ENCODE measurements around the gene OR5M10.
"Not testable (repeated sequence)": the region's sequence is repeated elsewhere in the genome, so short reads cannot be mapped to it uniquely, and the experiment has no call there.

The OR5M10 gene
- 0 reads per million in 4 experiments for total RNA-seq

DNA sequence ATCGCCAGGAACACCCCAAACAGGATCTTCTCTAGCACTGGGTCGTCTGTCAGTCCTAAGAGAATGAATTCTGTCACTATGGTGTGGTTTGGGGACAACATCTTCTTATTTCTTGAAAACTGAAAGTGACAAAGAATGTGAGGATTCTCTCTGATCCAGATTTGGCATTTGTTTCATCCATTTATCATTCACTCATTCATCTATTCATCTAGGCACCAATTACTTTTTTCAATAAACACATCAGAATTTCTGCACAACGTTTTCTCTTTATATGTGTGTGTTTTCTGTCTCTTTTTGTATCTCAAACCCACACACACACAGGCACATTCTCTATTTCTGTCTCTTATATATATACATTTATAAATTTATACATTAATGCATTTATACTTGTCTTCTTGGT, at the start of gene OR5M10:
Gene OR5M10 (minus strand): TSS at position 101 of the 400 bp plus-strand sequence. CDS start 0 bp downstream, at position 101.
- no peak for DNase-seq

DNA sequence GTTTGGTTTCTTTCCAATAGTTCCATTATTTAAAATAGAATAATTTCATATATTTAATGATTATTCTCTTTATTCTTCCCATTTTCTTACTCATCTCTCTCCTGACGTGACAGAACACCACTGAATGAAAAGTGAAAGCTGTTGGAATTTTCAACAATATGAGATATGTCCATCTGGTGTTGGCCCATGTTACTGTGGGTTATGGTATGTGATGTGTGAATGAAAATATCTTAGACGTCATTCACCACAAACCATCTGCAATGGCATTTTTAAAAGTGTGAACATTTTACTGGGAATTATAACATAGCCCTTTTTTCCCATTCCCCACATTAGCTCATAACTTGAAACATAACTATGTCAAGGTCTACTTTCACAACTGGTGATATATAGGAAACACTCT, 48.4 kb upstream of the OR5M10 start:
- DNase-seq, result no peak

DNA sequence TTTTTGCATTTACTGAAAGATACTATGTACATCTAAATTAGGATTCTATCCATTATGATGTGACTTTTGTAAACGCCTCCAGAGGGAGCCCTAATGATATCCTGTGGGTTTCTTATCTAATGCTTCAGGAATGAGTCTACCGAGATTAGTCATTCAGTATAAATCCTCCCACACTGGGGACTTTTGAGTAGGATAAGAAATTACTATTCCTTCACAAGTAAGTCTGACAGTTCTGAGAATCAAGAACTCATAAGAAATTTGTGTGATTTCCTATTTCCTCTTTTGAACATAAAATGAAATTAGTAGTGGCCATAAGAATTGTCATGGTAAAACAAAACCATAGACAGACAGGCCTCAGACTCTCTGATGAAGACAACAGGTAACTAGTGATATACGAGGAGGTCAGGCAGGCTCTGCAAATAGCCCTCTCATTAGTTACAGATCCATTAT, 47.2 kb upstream of the OR5M10 start:
- DNase-seq, result no peak

DNA sequence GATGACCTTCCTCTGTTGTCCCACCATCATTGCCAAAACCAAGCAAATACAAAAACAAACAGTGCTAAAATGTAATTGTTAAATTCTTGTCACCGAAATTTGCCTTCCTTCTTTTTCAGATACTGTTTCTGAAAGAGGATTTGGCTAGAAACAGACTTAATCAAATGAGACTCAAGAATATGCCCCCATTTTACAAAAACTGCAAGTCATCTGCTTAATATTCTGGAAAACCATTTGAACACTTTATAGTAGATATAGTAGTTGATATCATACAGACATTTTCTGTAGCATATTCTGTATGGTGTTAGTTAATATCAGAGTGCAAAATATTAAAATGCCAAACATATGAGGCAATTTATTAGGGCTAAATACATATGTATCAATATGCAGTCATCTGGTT, 33.7 kb upstream of the OR5M10 start:
- DNase-seq, result no peak

DNA sequence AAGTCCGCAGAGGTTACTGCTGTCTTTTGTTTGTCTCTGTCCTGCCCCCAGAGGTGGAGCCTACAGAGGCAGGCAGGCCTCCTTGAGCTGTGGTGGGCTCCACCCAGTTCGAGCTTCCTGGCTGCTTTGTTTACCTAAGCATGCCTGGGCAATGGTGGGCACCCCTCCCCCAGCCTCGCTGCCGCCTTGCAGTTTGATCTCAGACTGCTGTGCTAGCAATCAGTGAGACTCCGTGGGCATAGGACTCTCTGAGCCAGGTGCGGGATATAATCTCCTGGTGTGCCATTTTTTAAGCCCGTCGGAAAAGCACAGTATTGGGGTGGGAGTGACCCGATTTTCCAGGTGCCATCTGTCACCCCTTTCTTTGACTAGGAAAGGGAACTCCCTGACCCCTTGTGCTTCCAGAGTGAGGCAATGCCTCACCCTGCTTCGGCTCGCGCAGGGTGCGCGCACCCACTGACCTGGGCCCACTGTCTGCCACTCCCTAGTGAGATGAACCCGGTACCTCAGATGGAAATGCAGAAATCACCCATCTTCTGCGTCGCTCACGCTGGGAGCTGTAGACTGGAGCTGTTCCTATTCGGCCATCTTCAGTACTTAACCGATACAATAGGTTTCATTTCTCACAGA, 14.7 kb upstream of the OR5M10 start:
- not testable (repeated sequence) for DNase-seq

DNA sequence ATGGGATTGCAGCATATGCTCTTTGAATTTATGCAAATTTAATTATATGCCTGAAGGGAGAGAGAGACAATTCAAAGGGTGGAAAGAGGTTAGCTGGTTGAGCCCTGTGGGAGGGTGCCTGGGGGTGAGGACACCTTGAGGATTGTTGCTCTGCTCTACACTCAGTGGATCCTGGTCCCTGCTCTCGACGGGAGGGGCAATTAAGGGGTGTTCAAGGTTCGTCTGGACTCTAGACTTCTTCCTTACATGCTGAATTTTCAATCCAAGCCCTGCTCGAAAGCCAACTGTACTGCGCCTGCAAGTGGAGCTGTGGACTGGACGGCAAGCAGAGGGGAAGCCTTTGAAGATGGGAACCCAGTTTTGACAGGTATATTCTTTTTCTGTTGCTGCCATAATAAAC, 18.9 kb downstream of the OR5M10 start:
- DNase-seq, result no peak

DNA sequence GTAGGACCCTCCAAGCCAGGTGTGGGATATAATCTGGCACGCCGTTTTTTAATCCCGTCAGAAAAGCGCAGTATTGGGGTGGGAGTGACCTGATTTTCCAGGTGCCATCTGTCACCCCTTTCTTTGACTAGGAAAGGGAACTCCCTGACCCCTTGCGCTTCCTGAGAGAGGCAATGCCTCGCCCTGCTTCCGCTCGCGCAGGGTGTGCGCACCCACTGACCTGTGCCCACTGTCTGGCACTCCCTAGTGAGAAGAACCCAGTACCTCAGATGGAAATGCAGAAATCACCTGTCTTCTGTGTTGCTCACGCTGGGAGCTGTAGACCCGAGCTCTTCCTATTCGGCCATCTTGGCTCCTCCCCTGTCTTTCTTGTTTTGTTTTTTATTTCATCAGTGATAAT, 22.8 kb downstream of the OR5M10 start:
- DNase-seq, result not testable (repeated sequence)

DNA sequence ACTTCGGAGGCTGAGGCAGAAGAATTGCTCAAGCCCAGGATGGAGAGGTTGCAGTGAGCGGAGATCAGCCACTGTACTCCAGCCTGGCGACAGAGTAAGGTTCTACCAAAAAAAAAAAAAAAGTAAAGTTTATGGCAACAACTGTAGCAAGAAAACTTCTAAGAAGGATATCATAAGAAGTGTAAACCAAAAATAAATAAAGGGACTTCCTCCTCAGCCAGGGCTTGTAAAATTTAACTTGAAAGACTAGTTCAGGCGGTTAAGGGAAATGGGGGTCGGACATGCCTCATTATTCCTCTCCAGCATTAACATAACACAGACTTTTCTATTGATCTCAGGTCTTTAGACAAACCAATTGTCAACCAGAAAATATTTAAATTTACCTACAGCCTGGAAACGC, 32.0 kb downstream of the OR5M10 start:
- DNase-seq, result no peak

DNA sequence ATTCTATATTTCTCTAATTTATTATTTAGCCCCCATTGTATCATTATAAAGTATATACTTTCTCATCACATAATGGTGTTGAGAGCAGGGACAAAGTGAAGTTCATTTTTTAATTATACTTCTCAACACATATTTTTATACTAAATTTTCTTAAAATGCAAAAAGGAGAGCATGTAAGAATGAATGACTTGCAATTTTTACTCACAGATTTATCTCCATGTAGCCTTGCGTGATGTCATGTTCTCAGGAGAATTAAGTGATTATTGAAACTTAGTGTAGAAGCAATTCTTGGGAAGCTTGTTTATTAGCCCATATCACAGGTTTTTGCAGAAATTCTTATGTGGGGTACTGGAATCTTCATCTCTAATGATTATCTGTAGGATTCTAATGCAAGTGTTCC, 33.8 kb downstream of the OR5M10 start:
- DNase-seq, result no peak

DNA sequence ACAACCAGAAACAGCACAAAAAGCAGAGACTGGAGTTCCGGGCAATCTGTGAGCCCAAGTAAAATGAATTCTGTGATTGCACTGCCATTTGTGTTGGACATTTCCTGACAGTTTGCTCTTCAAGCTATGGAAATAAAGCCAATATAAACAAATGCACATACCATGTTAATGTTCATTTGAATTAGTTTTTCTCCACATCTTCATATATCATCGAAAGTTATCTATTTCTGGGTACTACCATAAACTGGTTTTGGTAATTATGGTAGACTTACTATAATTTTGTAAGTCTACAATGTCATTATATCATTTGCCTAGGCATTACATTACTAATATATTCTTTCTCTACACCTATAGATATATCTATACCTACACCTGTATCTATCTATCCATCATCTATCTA, 34.4 kb downstream of the OR5M10 start, which contains the start of gene OR5M11:
Gene OR5M11 (minus strand): TSS at position 101 of the 400 bp plus-strand sequence. CDS start 0 bp downstream, at position 101.
- no peak for DNase-seq

DNA sequence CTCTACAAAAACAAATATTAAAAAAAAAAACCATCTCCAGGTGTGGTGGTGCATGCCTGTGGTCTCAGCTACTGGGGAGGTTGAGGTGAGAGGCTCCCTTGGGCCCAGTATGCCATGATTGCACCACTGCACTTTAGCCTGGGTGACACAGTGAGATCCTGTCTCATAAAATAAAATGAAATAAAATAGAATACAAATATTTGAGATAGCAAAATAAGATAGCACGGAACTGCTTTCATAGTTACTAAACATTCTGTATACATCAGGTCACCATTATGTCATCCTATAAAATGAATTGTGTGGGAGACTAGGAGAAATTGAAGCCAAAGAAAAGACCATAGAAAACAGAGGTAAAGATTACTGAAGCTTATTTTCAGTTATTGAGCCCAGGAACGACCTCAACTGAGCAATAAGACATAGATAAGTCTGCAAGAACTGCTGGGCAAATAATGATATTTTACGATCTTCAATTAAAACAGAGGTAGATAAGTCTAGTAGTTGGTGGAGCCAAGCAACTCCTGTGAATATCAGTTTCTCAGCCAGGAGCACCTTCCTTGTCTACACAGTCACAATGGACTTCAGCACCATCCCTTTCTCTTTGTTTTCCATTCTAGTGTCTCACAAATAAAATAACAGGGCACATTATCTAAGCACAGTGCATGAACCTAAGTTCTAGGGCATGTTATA, 44.3 kb downstream of the OR5M10 start:
- DNase-seq, result no peak

DNA sequence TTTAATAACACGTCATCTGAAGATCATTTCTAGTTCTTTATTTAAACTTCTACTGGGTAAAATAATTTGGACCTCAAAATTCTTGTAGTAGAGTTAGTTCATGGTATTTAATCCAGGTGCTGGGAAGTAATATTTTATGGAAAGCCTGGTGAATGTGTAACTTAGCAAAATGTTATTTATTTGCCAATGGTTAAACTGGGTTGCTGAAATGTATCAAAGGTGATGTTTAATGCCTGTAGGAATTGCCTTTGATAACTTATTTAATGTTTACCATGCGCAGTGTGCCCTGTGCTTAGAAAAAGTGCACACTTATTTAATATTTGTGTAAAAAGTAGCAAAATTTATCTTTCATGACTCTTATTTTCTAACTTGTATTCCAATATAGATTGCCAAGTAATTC, 45.7 kb downstream of the OR5M10 start:
- DNase-seq, result no peak

All from effector CD8-positive, alpha-beta T cell (primary cell).